Neural progenitor cell (in vitro differentiated cells): ENCODE data around the gene PSMB8.

Experiments used
- CTCF ChIP-seq: fragments of 200-600 bp; sonication (generic); IDR thresholded peaks from 2 replicates; pipeline ENCODE4 v1.5.1; 2017; ENCODE audit warnings: antibody characterized with exemption, mild to moderate bottlenecking
- EZH2 ChIP-seq: fragments of 200-600 bp; sonication (generic); IDR thresholded peaks from 2 replicates; pipeline ENCODE4 v1.6.1; 2017; ENCODE audit warnings: antibody characterized with exemption, mild to moderate bottlenecking, moderate library complexity

GRCh38 chr6:32852018-32852843, 8.4 kb upstream of the PSMB8 start:
- TF ChIP-seq CTCF (no peak), EZH2 (no peak)
